IMR-90 (cell line): ENCODE data around the gene SOX9. TPM values are rescaled to one million over a fixed set of nuclear protein-coding genes. Genes with fewer than 3 reads are reported as not detected.

Experiments
- ATAC-seq: fragments of 200-7000 bp; cut with Tn5 transposase; 2 replicates; pipeline ENCODE4 v1.9.1; 2020; ENCODE audit warnings: low read depth, mild to moderate bottlenecking, moderate library complexity
- BruUV-seq: library from RNA; stranded (reverse); fragments of 400-500 nt; replicated peaks from 2 replicates; lab custom pipeline; 2021; lab: Mats Ljungman, UMichigan
- CTCF ChIA-PET: fragments of 300-600 bp; formaldehyde crosslinking; extraction: SDS; loops from one replicate; lab custom pipeline; 2021; ENCODE audit warnings: antibody characterized with exemption; lab: Yijun Ruan, JAX
- POLR2A ChIA-PET: fragments of 300-600 bp; sonication (Branson Sonifier 250); formaldehyde crosslinking; loops from one replicate; lab custom pipeline; 2022; ENCODE audit warnings: antibody characterized with exemption; ENCODE audit not compliant: unreplicated experiment; lab: Charles Lee
- DNase-seq: peaks from one replicate; pipeline ENCODE4 v3.0.0; 2013
- H2AFZ ChIP-seq: replicated peaks from 2 replicates; pipeline ENCODE3; 2013; ENCODE audit warnings: low read length, mild to moderate bottlenecking; ENCODE audit not compliant: poor library complexity
- H2AK5ac ChIP-seq: 2 replicates; pipeline ENCODE4 v1.6.1; 2013; ENCODE audit warnings: low read depth, low read length, inconsistent platforms
- H2AK9ac ChIP-seq: replicated peaks from 2 replicates; pipeline ENCODE3; 2013; ENCODE audit warnings: mild to moderate bottlenecking, low read depth, low read length, moderate library complexity; ENCODE audit not compliant: poor library complexity
- H2BK120ac ChIP-seq: 2 replicates; pipeline ENCODE4 v1.6.1; 2013; ENCODE audit warnings: low read depth, low read length, inconsistent platforms
- H2BK15ac ChIP-seq: 3 replicates; pipeline ENCODE4 v1.6.1; 2013; ENCODE audit warnings: low read depth, low read length, inconsistent platforms
- H2BK20ac ChIP-seq: 2 replicates; pipeline ENCODE4 v1.6.1; 2013; ENCODE audit warnings: low read depth, mild to moderate bottlenecking, inconsistent platforms, low read length, moderate library complexity
- H2BK5ac ChIP-seq: 2 replicates; pipeline ENCODE4 v1.6.1; 2013; ENCODE audit warnings: mild to moderate bottlenecking, low read depth, low read length, inconsistent platforms; ENCODE audit not compliant: poor library complexity, severe bottlenecking
- H3K14ac ChIP-seq: replicated peaks from 2 replicates; pipeline ENCODE4 v1.6.1; 2013; ENCODE audit warnings: low read depth, low read length, inconsistent platforms
- H3K18ac ChIP-seq: 2 replicates; pipeline ENCODE4 v1.6.1; 2013; ENCODE audit warnings: low read depth, low read length, control low read depth
- H3K23ac ChIP-seq: 2 replicates; pipeline ENCODE4 v1.6.1; 2013; ENCODE audit warnings: low read depth, low read length, inconsistent platforms
- H3K27ac ChIP-seq: 2 replicates; pipeline ENCODE4 v1.5.1; 2013; ENCODE audit warnings: mild to moderate bottlenecking, control low read depth, low read length; ENCODE audit not compliant: insufficient read depth
- H3K27me3 ChIP-seq: 2 replicates; pipeline ENCODE4 v1.6.1; 2013; ENCODE audit warnings: low read length; ENCODE audit not compliant: control insufficient read depth, insufficient read depth
- H3K36me3 ChIP-seq: 2 replicates; pipeline ENCODE4 v1.6.1; 2013; ENCODE audit warnings: low read length, mixed read lengths; ENCODE audit not compliant: control insufficient read depth, insufficient read depth
- H3K4ac ChIP-seq: 2 replicates; pipeline ENCODE4 v1.6.1; 2013; ENCODE audit warnings: low read depth, low read length, inconsistent platforms
- H3K4me1 ChIP-seq: 2 replicates; pipeline ENCODE4 v1.6.1; 2013; ENCODE audit warnings: low read length, mixed read lengths; ENCODE audit not compliant: control insufficient read depth, insufficient read depth
- H3K4me2 ChIP-seq: 2 replicates; pipeline ENCODE4 v1.6.1; 2013; ENCODE audit warnings: low read depth, mild to moderate bottlenecking, control low read depth, low read length, moderate library complexity
- H3K4me3 ChIP-seq: 2 replicates; pipeline ENCODE4 v1.5.1; 2013; ENCODE audit warnings: low read depth, mild to moderate bottlenecking, control low read depth, low read length, moderate library complexity; ENCODE audit not compliant: insufficient read depth
- H3K56ac ChIP-seq: 2 replicates; pipeline ENCODE4 v1.6.1; 2013; ENCODE audit warnings: low read length, inconsistent platforms; ENCODE audit not compliant: insufficient read depth; ENCODE audit errors: extremely low read depth
- H3K79me1 ChIP-seq, 2 experiments: 2 replicates each; pipeline ENCODE4 v1.6.1; 2013; ENCODE audit warnings: low read length in 2 of 2, inconsistent platforms in 1 of 2, low read depth in 1 of 2
- H3K9ac ChIP-seq: 2 replicates; pipeline ENCODE4 v1.6.1; 2013; ENCODE audit warnings: low read depth, low read length, control low read depth
- H3K9me1 ChIP-seq: 2 replicates; pipeline ENCODE4 v1.6.1; 2013; ENCODE audit warnings: low read length, inconsistent platforms; ENCODE audit not compliant: insufficient read depth
- H3K9me3 ChIP-seq: 2 replicates; pipeline ENCODE4 v1.6.1; 2013; ENCODE audit warnings: low read length; ENCODE audit not compliant: control insufficient read depth, insufficient read depth
- H4K20me1 ChIP-seq: 2 replicates; pipeline ENCODE4 v1.6.1; 2013; ENCODE audit warnings: low read length, inconsistent platforms; ENCODE audit not compliant: insufficient read depth
- H4K5ac ChIP-seq: 2 replicates; pipeline ENCODE4 v1.6.1; 2013; ENCODE audit warnings: mild to moderate bottlenecking, low read depth, low read length, control low read depth
- H4K8ac ChIP-seq, 2 experiments: 2 replicates each; pipeline ENCODE4 v1.6.1; 2013; ENCODE audit warnings: low read depth in 2 of 2, low read length in 2 of 2, control low read depth in 1 of 2, inconsistent platforms in 1 of 2
- H4K91ac ChIP-seq: 2 replicates; pipeline ENCODE4 v1.6.1; 2013; ENCODE audit warnings: low read depth, low read length, inconsistent platforms; ENCODE audit not compliant: insufficient read depth
- CHD1 ChIP-seq: IDR thresholded peaks from 2 replicates; pipeline ENCODE4 v1.6.1; 2012; ENCODE audit warnings: low read depth, low read length, improper control_type of control experiment
- RCOR1 ChIP-seq: IDR thresholded peaks from 2 replicates; pipeline ENCODE4 v1.6.1; 2012; ENCODE audit warnings: mild to moderate bottlenecking, low read length, improper control_type of control experiment; ENCODE audit not compliant: insufficient replicate concordance
- WGBS, 2 experiments: methylation state at CpG; one replicate each; pipeline versions ENCODE4 v1.1.5 to v1.1.7; 2013; ENCODE audit warnings: missing lambda C conversion rate in 2 of 2; ENCODE audit not compliant: insufficient read length in 1 of 2; ENCODE audit errors: extremely low coverage in 2 of 2; 5-methylcytosine and 5-hydroxymethylcytosine counted together
- dilution Hi-C: fragments of 300-500 bp; cut with HindIII; formaldehyde crosslinking; loops from one replicate; pipeline ENCODE4 v1.14.3; 2018; ENCODE audit warnings: low sequenced_read_pairs; ENCODE audit not compliant: unreplicated experiment
- in situ Hi-C: fragments of 300-500 bp; cut with MboI; formaldehyde crosslinking; loops from 3 replicates; pipeline ENCODE4 v1.14.3; 2019; ENCODE audit warnings: low sequenced_read_pairs, inconsistent platforms, mixed read lengths
- intact Hi-C: fragments of 100-400 bp; cut with micrococcal nuclease; formaldehyde crosslinking; loops from 2 replicates; pipeline ENCODE4 v1.10.0; 2022
- polyA plus RNA-seq, 3 experiments: library from polyadenylated mRNA; depleted of rRNA; stranded (reverse); fragments of >200 nt; gene quantifications; 2 replicates each; pipeline ENCODE4 v1.2.3, GENCODE V29; 2012; ENCODE audit warnings: low replicate concordance in 1 of 3
- total RNA-seq: library from RNA; depleted of rRNA; stranded (reverse); fragments of >200 nt; gene quantifications from 2 replicates; pipeline ENCODE4 v1.2.3, GENCODE V29; 2012

The SOX9 gene
- total and polyA plus RNA-seq, 2 of the 4 experiments (the other 2 are of a cell fraction), result 4.1 to 12.7 TPM

DNA sequence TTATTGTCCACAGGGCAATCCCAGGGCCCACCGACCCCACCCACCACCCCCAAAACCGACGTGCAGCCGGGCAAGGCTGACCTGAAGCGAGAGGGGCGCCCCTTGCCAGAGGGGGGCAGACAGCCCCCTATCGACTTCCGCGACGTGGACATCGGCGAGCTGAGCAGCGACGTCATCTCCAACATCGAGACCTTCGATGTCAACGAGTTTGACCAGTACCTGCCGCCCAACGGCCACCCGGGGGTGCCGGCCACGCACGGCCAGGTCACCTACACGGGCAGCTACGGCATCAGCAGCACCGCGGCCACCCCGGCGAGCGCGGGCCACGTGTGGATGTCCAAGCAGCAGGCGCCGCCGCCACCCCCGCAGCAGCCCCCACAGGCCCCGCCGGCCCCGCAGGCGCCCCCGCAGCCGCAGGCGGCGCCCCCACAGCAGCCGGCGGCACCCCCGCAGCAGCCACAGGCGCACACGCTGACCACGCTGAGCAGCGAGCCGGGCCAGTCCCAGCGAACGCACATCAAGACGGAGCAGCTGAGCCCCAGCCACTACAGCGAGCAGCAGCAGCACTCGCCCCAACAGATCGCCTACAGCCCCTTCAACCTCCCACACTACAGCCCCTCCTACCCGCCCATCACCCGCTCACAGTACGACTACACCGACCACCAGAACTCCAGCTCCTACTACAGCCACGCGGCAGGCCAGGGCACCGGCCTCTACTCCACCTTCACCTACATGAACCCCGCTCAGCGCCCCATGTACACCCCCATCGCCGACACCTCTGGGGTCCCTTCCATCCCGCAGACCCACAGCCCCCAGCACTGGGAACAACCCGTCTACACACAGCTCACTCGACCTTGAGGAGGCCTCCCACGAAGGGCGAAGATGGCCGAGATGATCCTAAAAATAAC is 3.0 kb downstream of the SOX9 start:
- H2BK15ac ChIP-seq, result no peak overlapping the region; the same call in 2 of the 3 replicates

More for the DNA sequence above, 3.0 kb downstream of the SOX9 start:
- intact Hi-C loops (loop anchor here (5.0 kb wide), 1 partner anchor 309 kb away; no protein-coding TSS in a partner anchor), dilution Hi-C loops (no loop called here), in situ Hi-C loops (no loop called here)
- H3K9me1 ChIP-seq, result peaks cover 5% of the 10 kb centered on the region; the same call in 1 of the 2 replicates
- peak overlapping the region; percentile 38 for H4K5ac ChIP-seq
- H2BK5ac ChIP-seq, result peak overlapping the region; percentile 89
- WGBS, 2 experiments, result 24% methylated on average over 24 of the region's 75 CpGs; no CpG with 5 or more reads in 1 of the 2 experiments
- peak overlapping the region; percentile 80 for H2BK120ac ChIP-seq
- peak overlapping the region; percentile 96 for H3K27ac ChIP-seq
- H3K4me3 ChIP-seq, result peak overlapping the region; percentile 95
- H4K20me1 ChIP-seq, result peaks cover 8% of the 10 kb centered on the region
- peak overlapping the region; percentile 90 for H2AK9ac ChIP-seq
- peaks cover 20% of the 10 kb centered on the region for H3K4me1 ChIP-seq
- DNase-seq, result no peak
- H3K4me2 ChIP-seq, result peak overlapping the region; percentile 90
- no peak overlapping the region; the same call in 1 of the 2 replicates for H3K56ac ChIP-seq
- H3K9ac ChIP-seq, result peak overlapping the region; percentile 95
- TSS peak; percentile 56 for BruUV-seq
- no peaks in the 10 kb centered on the region for H3K9me3 ChIP-seq
- H3K14ac ChIP-seq, result peak overlapping the region; percentile 76
- H3K18ac ChIP-seq, result peak overlapping the region; percentile 66; the same call in 1 of the 2 replicates
- peak overlapping the region; percentile 85 for H2AFZ ChIP-seq
- ATAC-seq, result no peak
- CTCF ChIA-PET, result interaction anchor here (0.6 to 1.6 kb wide), 5 partner anchors 13 to 416 kb away, joined by 3 to 6 read pairs (median 3); no protein-coding TSS in a partner anchor
- TF ChIP-seq RCOR1 (no peak), CHD1 (0 out of 2 replicates have a peak, but pooled peaks have one; percentile 50)
- H4K91ac ChIP-seq, result peak overlapping the region; percentile 53
- H3K27me3 ChIP-seq, result no peaks in the 10 kb centered on the region
- POLR2A ChIA-PET, result interaction anchor here (0.6 kb wide), 1 partner anchor 125 kb away, joined by 3 read pairs; no protein-coding TSS in a partner anchor
- peak overlapping the region; percentile 65 to 69; a peak in 3 of 4 replicates for H4K8ac ChIP-seq
- peak overlapping the region; percentile 61 for H3K4ac ChIP-seq
- peaks cover 19% of the 10 kb centered on the region for H3K36me3 ChIP-seq
- H2BK20ac ChIP-seq, result no peak overlapping the region
- H3K79me1 ChIP-seq, result peaks cover 3 to 25% of the 10 kb centered on the region in 2 experiments; a peak in 3 of 4 replicates
- H2AK5ac ChIP-seq, result peak overlapping the region; percentile 73
- H3K23ac ChIP-seq, result peak overlapping the region; percentile 98
